GM18951 (cell line): ENCODE data around the gene KRTAP5-2.

Experiments used
- POLR2A ChIP-seq: IDR thresholded peaks from 4 replicates; pipeline ENCODE4 v1.6.1; 2011; ENCODE audit warnings: mild to moderate bottlenecking; ENCODE audit not compliant: insufficient read length, insufficient read depth; ENCODE audit errors: extremely low read depth
- in situ Hi-C: fragments of 300-500 bp; cut with MboI; formaldehyde crosslinking; loops from one replicate; pipeline ENCODE4 v1.12.0; 2022; ENCODE audit warnings: low sequenced_read_pairs, mixed read lengths, inconsistent platforms; ENCODE audit not compliant: unreplicated experiment

The KRTAP5-2 gene

GRCh38 chr11:1572197-1573076, 25.7 kb downstream of the KRTAP5-2 start, which contains the start of gene DUSP8:
Gene DUSP8 (minus strand): TSS chr11:1572271. CDS start chr11:1565826, 6,445 bp downstream.
- in situ Hi-C loops, result no loop called here
- no peak for TF ChIP-seq POLR2A

GRCh38 chr11:1571760-1572196, 26.3 kb downstream of the KRTAP5-2 start:
- in situ Hi-C loops, result no loop called here
- TF ChIP-seq POLR2A, result no peak

GRCh38 chr11:1570896-1571759, 27.0 kb downstream of the KRTAP5-2 start:
- in situ Hi-C loops, result no loop called here
- TF ChIP-seq POLR2A, result no peak

- no peak for TF ChIP-seq POLR2A
- in situ Hi-C loops, result no loop called here
Measured at GRCh38 chr11:1570531-1570895, 27.6 kb downstream of the KRTAP5-2 start.

GRCh38 chr11:1570001-1570453, 28.1 kb downstream of the KRTAP5-2 start:
- in situ Hi-C loops, result no loop called here

GRCh38 chr11:1569251-1569780, 28.8 kb downstream of the KRTAP5-2 start:
- in situ Hi-C loops, result no loop called here
- no peak for TF ChIP-seq POLR2A

More at GRCh38 chr11:1570001-1570453, 28.1 kb downstream of the KRTAP5-2 start:
- TF ChIP-seq POLR2A, result no peak

- in situ Hi-C loops, result no loop called here
- no peak for TF ChIP-seq POLR2A
Measured at GRCh38 chr11:1568441-1568911, 29.6 kb downstream of the KRTAP5-2 start.

GRCh38 chr11:1567721-1568100, 30.4 kb downstream of the KRTAP5-2 start:
- in situ Hi-C loops, result no loop called here
- no peak for TF ChIP-seq POLR2A

GRCh38 chr11:1567052-1567720, 30.9 kb downstream of the KRTAP5-2 start:
- TF ChIP-seq POLR2A, result no peak
- in situ Hi-C loops, result no loop called here

GRCh38 chr11:1566381-1567051, 31.6 kb downstream of the KRTAP5-2 start:
- no peak for TF ChIP-seq POLR2A
- in situ Hi-C loops, result no loop called here

- in situ Hi-C loops, result no loop called here
Measured at GRCh38 chr11:1565904-1566247, 32.2 kb downstream of the KRTAP5-2 start.

More at GRCh38 chr11:1565904-1566247, 32.2 kb downstream of the KRTAP5-2 start:
- no peak for TF ChIP-seq POLR2A
